GM10248 (cell line): ENCODE measurements around the gene ABCG4.
"Not testable (repeated sequence)": the region's sequence is repeated elsewhere in the genome, so short reads cannot be mapped to it uniquely, and the experiment has no call there.

ENCODE experiments used
- CTCF ChIA-PET: fragments of 300-600 bp; sonication (Branson Sonifier 250); formaldehyde crosslinking; extraction: SDS; loops from one replicate; lab custom pipeline; 2021; ENCODE audit warnings: antibody characterized with exemption; lab: Yijun Ruan, JAX
- POLR2A ChIA-PET: fragments of 350-650 bp; sonication (Branson Sonifier 250); formaldehyde crosslinking; extraction: SDS; loops from one replicate; lab custom pipeline; 2020; ENCODE audit warnings: antibody characterized with exemption; lab: Yijun Ruan, JAX
- DNase-seq: peaks from one replicate; pipeline ENCODE4 v3.0.0; 2012; ENCODE audit errors: extremely low spot score
- TF ChIP-seq, protein P1 (sequence below): IDR thresholded peaks from 2 replicates; pipeline ENCODE4 v1.5.1; 2012; ENCODE audit warnings: mild to moderate bottlenecking, low read depth; ENCODE audit errors: extremely low read depth, missing control alignments, control extremely low read depth

Gene ABCG4

DNA sequence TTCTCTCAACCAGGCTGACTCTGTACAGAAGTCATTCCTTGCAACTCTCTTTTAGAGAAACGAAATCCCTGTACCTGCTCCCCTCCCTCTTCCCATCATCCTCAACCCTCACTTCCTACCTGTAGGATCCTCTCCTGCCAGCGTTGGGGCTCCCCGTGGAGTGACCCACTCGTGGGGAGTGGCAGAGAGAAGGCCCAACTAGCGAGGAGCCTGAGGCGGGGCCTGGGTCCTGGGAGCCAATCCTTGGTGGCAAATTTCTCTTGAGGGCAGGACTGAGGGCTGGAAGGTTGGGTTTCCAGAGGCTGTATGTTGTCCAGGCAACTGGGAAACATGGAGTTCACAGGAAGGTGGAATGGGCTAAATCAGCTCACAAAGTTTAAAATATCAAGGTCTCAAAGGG lies 46.8 kb downstream of the ABCG4 start:
- ChIA-PET POLR2A (no interaction called here), CTCF (interaction anchor here (0.9 to 4.2 kb wide), 31 partner anchors 10 to 165 kb away, joined by 3 to 43 read pairs (median 6); partner anchors contain the start of genes ABCG4, CBL, NHERF4 and NLRX1)
- TF ChIP-seq, protein P1, sequence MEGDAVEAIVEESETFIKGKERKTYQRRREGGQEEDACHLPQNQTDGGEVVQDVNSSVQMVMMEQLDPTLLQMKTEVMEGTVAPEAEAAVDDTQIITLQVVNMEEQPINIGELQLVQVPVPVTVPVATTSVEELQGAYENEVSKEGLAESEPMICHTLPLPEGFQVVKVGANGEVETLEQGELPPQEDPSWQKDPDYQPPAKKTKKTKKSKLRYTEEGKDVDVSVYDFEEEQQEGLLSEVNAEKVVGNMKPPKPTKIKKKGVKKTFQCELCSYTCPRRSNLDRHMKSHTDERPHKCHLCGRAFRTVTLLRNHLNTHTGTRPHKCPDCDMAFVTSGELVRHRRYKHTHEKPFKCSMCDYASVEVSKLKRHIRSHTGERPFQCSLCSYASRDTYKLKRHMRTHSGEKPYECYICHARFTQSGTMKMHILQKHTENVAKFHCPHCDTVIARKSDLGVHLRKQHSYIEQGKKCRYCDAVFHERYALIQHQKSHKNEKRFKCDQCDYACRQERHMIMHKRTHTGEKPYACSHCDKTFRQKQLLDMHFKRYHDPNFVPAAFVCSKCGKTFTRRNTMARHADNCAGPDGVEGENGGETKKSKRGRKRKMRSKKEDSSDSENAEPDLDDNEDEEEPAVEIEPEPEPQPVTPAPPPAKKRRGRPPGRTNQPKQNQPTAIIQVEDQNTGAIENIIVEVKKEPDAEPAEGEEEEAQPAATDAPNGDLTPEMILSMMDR, result no peak
- no peak for DNase-seq

DNA sequence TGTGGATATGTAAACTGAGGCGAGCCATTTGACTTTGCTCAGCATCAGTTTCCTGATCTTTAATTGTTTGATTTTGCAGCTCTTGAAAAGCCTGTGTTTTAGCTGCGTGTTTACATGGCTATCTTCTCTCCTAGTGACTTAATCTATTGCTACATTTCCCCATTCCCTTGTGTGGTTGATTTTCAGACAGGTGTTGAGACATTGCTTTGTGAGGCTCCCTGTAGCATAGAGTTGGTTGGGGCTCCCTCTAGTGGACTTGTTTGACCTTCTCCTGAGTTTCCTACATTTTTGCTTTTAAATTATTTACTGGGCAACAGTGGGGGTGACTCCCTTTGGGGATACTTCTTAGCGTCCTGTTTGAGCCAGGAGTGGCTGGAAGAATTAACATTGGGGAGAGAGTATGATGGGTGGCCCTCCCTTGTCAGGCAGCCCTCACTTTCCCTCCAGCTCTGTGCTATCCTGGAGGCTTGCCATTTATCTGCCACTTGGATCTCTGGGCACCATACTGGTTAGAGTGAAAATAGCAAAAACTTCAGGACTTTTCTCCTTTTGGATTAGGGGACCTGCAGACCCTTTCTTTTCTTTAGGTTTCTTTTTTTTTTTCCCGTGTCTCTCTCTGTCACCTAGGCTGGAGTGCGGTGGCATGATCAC lies 48.1 kb downstream of the ABCG4 start:
- POLR2A ChIA-PET, result no interaction called here
- TF ChIP-seq, protein P1, result peak; percentile 70
- CTCF ChIA-PET, result interaction anchor here (0.7 to 4.2 kb wide), 47 partner anchors 8 to 201 kb away, joined by 3 to 43 read pairs (median 4); partner anchors contain the start of genes ABCG4, CBL, HINFP and NHERF4
- peak; percentile 84 for DNase-seq

DNA sequence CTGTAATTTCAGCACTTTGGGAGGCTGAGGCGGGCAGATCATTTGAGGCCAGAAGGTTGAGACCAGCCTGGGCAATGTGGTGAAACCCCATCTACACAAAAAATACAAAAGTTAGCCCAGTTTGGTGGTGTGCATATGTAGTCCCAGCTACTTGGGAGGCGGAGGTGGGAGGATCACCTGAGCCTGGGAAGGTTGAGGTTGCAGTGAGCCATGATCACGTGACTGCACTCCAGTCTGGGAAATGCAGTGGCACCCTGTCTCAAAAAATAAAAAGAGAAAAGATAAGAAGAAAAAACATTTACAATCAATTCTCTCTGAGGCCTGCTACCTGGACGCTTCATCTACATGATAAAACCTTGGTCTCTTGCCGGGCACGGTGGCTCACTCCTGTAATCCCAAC lies 50.1 kb downstream of the ABCG4 start:
- TF ChIP-seq, protein P1, result no peak
- ChIA-PET POLR2A (no interaction called here), CTCF (interaction anchor here (1.1 to 2.0 kb wide), 4 partner anchors 11 to 125 kb away, joined by 3 to 6 read pairs (median 3); no protein-coding TSS in a partner anchor)
- DNase-seq, result no peak

DNA sequence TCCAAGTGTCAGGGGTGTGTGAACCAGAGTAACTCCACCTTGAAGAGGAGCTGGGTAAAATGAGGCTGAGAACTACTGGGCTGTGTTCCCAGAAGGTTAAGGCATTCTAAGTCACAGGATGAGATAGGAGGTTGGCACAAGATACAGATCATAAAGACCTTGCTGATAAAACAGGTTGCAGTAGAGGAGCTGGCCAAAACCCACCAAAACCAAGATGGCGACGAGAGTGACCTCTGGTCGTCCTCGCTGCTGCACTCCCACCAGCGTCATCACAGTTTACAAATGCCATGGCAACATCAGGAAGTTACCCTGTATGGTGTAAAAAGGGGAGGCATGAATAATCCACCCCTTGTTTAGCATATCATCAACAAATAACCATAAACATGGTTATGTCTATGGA lies 52.4 kb downstream of the ABCG4 start:
- DNase-seq, POLR2A ChIA-PET: not testable (repeated sequence)
- CTCF ChIA-PET, result interaction anchor here (1.4 to 2.3 kb wide), 4 partner anchors 30 to 123 kb away, joined by 3 to 6 read pairs (median 4); no protein-coding TSS in a partner anchor

DNA sequence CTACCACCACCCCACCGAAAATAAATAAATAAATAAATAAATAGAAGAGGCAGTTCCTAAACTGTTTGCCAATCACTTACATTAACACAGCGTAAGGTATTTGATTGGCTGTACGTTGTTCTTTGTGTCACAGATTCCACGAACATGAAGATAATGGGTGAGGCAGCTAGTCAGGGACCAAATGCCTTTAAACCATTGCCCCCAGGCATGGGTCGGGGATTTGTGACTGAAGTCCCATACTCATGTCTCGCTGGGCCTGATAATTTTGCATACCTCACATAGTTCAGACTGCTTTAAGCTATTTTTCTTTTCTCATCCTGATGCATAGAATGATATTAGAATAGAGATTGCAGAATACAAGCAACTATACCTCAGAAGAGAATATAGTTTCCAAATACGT lies 53.7 kb downstream of the ABCG4 start:
- ChIA-PET CTCF (interaction anchor here (1.4 to 2.3 kb wide), 3 partner anchors 31 to 122 kb away, joined by 3 to 6 read pairs (median 4); no protein-coding TSS in a partner anchor), POLR2A (no interaction called here)
- DNase-seq, result no peak
- TF ChIP-seq, protein P1, result no peak

DNA sequence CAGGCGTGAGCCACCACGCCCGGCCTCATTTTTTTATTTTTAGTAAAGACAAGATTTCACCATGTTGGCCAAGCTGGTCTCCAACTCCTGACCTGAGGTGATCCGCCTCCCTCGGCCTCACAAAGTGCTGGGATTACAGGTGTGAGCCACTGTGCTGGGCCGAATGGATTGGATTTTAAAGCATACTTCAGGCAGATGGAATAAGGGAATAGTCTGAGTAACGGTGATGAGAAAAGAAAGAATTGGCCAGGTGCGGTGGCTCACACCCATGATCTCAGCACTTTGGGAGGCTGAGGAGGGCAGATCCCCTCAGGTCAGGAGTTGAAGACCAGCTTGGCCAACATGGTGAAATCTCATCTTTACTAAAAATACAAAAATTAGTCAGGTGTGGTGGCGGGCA lies 55.2 kb downstream of the ABCG4 start:
- POLR2A ChIA-PET, result no interaction called here
- no peak for DNase-seq
- TF ChIP-seq, protein P1, result no peak
- CTCF ChIA-PET, result interaction anchor here (0.9 to 4.5 kb wide), 8 partner anchors 8 to 119 kb away, joined by 3 to 43 read pairs (median 3); no protein-coding TSS in a partner anchor

- TF ChIP-seq, protein P1, result no peak
- peak; percentile 25 for DNase-seq
- CTCF ChIA-PET, result interaction anchor here (0.9 to 4.5 kb wide), 14 partner anchors 8 to 118 kb away, joined by 3 to 43 read pairs (median 6); partner anchors contain the start of gene C2CD2L
- POLR2A ChIA-PET, result interaction anchor here (0.5 kb wide), 1 partner anchor 41 kb away, joined by 3 read pairs; no protein-coding TSS in a partner anchor
Measured at GRCh38 chr11:119205080-119205479, 56.2 kb downstream of the ABCG4 start.
